ENCODE results near the gene FBXO31. TPM values are rescaled to one million over a fixed set of nuclear protein-coding genes. Genes with fewer than 3 reads are reported as not detected.

The FBXO31 gene
- total RNA-seq, 1 donor from 2014 or later: 28.9 TPM

- Histone ChIP-seq H3K4me3 (ENCODE audit: low read depth, low read length) (no peak overlapping the region), H3K36me3 (ENCODE audit: control insufficient read depth, insufficient read depth, low read length) (no peaks in the 10 kb centered on the region), H3K27me3 (ENCODE audit: control insufficient read depth, insufficient read depth, low read length) (no peaks in the 10 kb centered on the region)
- TF ChIP-seq, protein P1, sequence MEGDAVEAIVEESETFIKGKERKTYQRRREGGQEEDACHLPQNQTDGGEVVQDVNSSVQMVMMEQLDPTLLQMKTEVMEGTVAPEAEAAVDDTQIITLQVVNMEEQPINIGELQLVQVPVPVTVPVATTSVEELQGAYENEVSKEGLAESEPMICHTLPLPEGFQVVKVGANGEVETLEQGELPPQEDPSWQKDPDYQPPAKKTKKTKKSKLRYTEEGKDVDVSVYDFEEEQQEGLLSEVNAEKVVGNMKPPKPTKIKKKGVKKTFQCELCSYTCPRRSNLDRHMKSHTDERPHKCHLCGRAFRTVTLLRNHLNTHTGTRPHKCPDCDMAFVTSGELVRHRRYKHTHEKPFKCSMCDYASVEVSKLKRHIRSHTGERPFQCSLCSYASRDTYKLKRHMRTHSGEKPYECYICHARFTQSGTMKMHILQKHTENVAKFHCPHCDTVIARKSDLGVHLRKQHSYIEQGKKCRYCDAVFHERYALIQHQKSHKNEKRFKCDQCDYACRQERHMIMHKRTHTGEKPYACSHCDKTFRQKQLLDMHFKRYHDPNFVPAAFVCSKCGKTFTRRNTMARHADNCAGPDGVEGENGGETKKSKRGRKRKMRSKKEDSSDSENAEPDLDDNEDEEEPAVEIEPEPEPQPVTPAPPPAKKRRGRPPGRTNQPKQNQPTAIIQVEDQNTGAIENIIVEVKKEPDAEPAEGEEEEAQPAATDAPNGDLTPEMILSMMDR (IDR thresholded peaks at IDR 0.05; ENCODE audit: insufficient read depth, low read length, poor library complexity, severe bottlenecking): no peak
- no peak for DNase-seq (ENCODE audit: low read depth)
Observed at GRCh38 chr16:87303962-87304521, 79.5 kb downstream of the FBXO31 start.

- Histone ChIP-seq H3K27me3 (ENCODE audit: control insufficient read depth, insufficient read depth, low read length) (no peaks in the 10 kb centered on the region), H3K4me3 (ENCODE audit: low read depth, low read length) (no peak overlapping the region), H3K36me3 (ENCODE audit: control insufficient read depth, insufficient read depth, low read length) (no peaks in the 10 kb centered on the region)
- no peak for DNase-seq (ENCODE audit: low read depth)
- TF ChIP-seq, protein P1 (IDR thresholded peaks at IDR 0.05; ENCODE audit: insufficient read depth, low read length, poor library complexity, severe bottlenecking): no peak
Observed at GRCh38 chr16:87303431-87303930, 80.1 kb downstream of the FBXO31 start.

DNA sequence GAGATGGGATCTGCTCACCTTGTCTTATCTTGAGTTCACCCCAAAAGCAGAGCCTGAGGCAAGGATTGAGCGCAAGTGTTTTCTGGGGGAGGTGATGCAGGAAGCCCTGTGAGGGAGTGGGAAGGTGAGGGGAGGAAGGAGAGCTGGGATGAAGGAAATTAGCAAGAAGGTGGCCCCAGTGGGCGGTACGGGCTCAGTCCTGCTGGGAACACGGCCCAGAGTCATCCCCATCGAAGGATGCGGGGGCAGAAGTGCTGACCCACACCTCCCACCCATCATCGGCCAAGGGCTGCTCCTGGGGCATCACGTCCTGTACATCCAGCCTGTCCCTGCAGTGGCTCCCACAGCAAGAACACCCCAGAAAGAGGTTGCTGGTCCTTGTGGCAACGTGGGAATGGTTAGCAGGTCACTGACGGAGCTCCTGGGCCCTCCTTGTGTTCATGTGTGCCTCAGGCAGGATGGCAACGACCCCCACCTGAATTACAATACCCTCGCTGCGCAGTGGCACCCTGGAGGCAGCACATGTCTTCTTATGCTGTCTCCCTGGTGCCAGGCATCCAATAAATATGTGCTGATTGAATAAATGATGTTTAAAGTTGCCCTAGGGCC is 84.6 kb downstream of the FBXO31 start:
- TF ChIP-seq, protein P1 (IDR thresholded peaks at IDR 0.05; ENCODE audit: insufficient read depth, low read length, poor library complexity, severe bottlenecking): no peak
- Histone ChIP-seq H3K4me3 (ENCODE audit: low read depth, low read length) (no peak overlapping the region), H3K27me3 (ENCODE audit: control insufficient read depth, insufficient read depth, low read length) (no peaks in the 10 kb centered on the region), H3K36me3 (ENCODE audit: control insufficient read depth, insufficient read depth, low read length) (no peaks in the 10 kb centered on the region)
- no peak for DNase-seq (ENCODE audit: low read depth)

DNA sequence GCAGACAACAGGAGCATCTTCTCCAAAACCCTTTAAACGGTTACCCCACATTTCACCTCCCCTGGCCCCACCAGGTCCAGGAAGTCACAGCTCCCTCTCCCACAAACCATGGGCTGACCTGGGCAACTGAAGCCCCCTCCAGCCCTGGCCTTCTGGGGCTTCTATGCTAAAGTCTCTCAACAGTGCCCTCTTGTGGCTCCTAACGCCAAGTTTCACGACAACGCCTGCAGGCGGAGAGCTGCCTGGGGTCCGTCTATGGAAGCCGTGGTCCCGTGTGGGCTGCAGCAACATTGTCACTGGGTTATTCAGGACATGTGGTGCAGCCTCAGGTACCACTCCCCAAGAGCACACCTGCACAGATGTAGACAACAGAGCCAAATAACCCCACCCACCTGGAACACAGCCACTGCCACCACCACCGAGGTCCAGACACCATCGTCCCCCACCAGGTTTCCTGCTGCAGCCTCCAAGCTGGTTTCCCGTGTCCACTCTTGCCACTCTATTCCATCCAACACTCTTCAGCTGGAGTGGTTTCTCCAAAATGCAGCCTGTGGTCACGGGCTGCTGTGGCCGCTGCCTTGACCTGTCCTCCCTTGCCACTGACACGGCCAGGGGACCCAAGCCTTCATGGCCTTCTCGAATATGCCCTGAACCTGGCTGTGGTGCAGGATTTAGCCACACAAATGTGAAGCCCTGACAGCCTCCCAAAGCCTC is 85.5 kb downstream of the FBXO31 start:
- Histone ChIP-seq H3K4me3 (ENCODE audit: low read depth, low read length) (no peak overlapping the region), H3K36me3 (ENCODE audit: control insufficient read depth, insufficient read depth, low read length) (no peaks in the 10 kb centered on the region), H3K27me3 (ENCODE audit: control insufficient read depth, insufficient read depth, low read length) (no peaks in the 10 kb centered on the region)
- TF ChIP-seq, protein P1 (IDR thresholded peaks at IDR 0.05; ENCODE audit: insufficient read depth, low read length, poor library complexity, severe bottlenecking): peak; percentile 72
- no peak for DNase-seq (ENCODE audit: low read depth)

GRCh38 chr16:87297407-87297806 is 86.2 kb downstream of the FBXO31 start:
- no peaks in the 10 kb centered on the region for H3K27me3 ChIP-seq (ENCODE audit: control insufficient read depth, insufficient read depth, low read length)
- no peak for DNase-seq (ENCODE audit: low read depth)
- TF ChIP-seq, protein P1 (IDR thresholded peaks at IDR 0.05; ENCODE audit: insufficient read depth, low read length, poor library complexity, severe bottlenecking): no peak
- no peak overlapping the region for H3K4me3 ChIP-seq (ENCODE audit: low read depth, low read length)
- no peaks in the 10 kb centered on the region for H3K36me3 ChIP-seq (ENCODE audit: control insufficient read depth, insufficient read depth, low read length)
